ENCODE measurements around the gene A4GNT.

- no peak for TF ChIP-seq ZBTB21 (tag by site-specific recombination; IDR thresholded peaks at IDR 0.05)
- TF ChIP-seq SALL2 (tag by site-specific recombination; IDR thresholded peaks at IDR 0.05; ENCODE audit: borderline replicate concordance) = no peak
- no peak for TF ChIP-seq CTCF (tag by site-specific recombination; IDR thresholded peaks at IDR 0.05)
- TF ChIP-seq PRDM4 (tag by site-specific recombination; IDR thresholded peaks at IDR 0.05) = no peak
- TF ChIP-seq ZNF549 (tag by site-specific recombination; IDR thresholded peaks at IDR 0.05) = no peak
- TF ChIP-seq ZNF558 (tag by site-specific recombination; IDR thresholded peaks at IDR 0.05) = no peak
- TF ChIP-seq ZNF114 (tag by site-specific recombination; IDR thresholded peaks at IDR 0.05) = no peak
- TF ChIP-seq, protein P1, sequence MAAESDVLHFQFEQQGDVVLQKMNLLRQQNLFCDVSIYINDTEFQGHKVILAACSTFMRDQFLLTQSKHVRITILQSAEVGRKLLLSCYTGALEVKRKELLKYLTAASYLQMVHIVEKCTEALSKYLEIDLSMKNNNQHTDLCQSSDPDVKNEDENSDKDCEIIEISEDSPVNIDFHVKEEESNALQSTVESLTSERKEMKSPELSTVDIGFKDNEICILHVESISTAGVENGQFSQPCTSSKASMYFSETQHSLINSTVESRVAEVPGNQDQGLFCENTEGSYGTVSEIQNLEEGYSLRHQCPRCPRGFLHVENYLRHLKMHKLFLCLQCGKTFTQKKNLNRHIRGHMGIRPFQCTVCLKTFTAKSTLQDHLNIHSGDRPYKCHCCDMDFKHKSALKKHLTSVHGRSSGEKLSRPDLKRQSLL (tag by site-specific recombination; IDR thresholded peaks at IDR 0.05) = no peak
- TF ChIP-seq KLF10 (tag by site-specific recombination; IDR thresholded peaks at IDR 0.05) = no peak
- no peak for TF ChIP-seq ZNF423 (tag by site-specific recombination; IDR thresholded peaks at IDR 0.05)
- no peak for TF ChIP-seq GFI1B (tag by site-specific recombination; IDR thresholded peaks at IDR 0.05)
- no peak for TF ChIP-seq ZNF140 (tag by site-specific recombination; IDR thresholded peaks at IDR 0.05)
- TF ChIP-seq SETDB1 (IDR thresholded peaks at IDR 0.05; ENCODE audit: insufficient read length, low read length) = no peak
- TF ChIP-seq FEZF1 (tag by site-specific recombination; IDR thresholded peaks at IDR 0.05) = no peak
These were observed 5.7 kb upstream of the A4GNT start for GRCh38 chr3:138137861-138138260.
